ENCODE results near the gene MTCH2. TPM values are rescaled to one million over a fixed set of nuclear protein-coding genes. Genes with fewer than 3 reads are reported as not detected.

MTCH2 gene
- total and polyA plus RNA-seq, 12 donors = 22.0 to 176 (median 89.6) TPM

GRCh38 chr11:47651818-47652469, 9.6 kb upstream of the MTCH2 start:
- Histone ChIP-seq H3K27ac (no peak overlapping the region), H3K27me3 (no peaks in the 10 kb centered on the region), H3K4me3 (no peak overlapping the region), H3K4me1 (replicated peaks in 1 of 2) (no peaks in the 10 kb centered on the region), H3K36me3 (replicated peaks in 1 of 2) (no peaks in the 10 kb centered on the region), H3K9me3 (replicated peaks in 1 of 3) (no peaks in the 10 kb centered on the region)
- TF ChIP-seq POLR2A (IDR thresholded peaks at IDR 0.05) (no peak), CTCF (IDR thresholded peaks at IDR 0.05) (no peak)
- 91 to 95% (median 92%) methylated on average over 5 of the region's 5 CpGs for WGBS, 4 donors
- DNase-seq = no peak
- intact Hi-C loops (cut with DNase I) = no loop called here

- no peak for TF ChIP-seq CTCF (IDR thresholded peaks at IDR 0.05)
- TF ChIP-seq POLR2A (IDR thresholded peaks at IDR 0.05) = no peak
- Histone ChIP-seq H3K4me1 (replicated peaks in 1 of 2) (no peaks in the 10 kb centered on the region), H3K4me3 (no peak overlapping the region), H3K36me3 (replicated peaks in 1 of 2) (no peaks in the 10 kb centered on the region), H3K27me3 (no peaks in the 10 kb centered on the region), H3K9me3 (replicated peaks in 1 of 3) (no peaks in the 10 kb centered on the region), H3K27ac (no peak overlapping the region)
- intact Hi-C loops (cut with DNase I) = no loop called here
- WGBS, 4 donors = 68 to 73% (median 72%) methylated on average over 3 of the region's 3 CpGs
- no peak for DNase-seq
Measured at GRCh38 chr11:47649276-47649675, 6.9 kb upstream of the MTCH2 start.

GRCh38 chr11:47646019-47646418, 3.7 kb upstream of the MTCH2 start:
- DNase-seq = no peak
- H3K27ac ChIP-seq = no peak overlapping the region
- H3K27me3 ChIP-seq = no peaks in the 10 kb centered on the region
- no peak overlapping the region for H3K4me3 ChIP-seq
- intact Hi-C loops (cut with DNase I) = no loop called here
- H3K9me3 ChIP-seq (replicated peaks in 1 of 3) = no peaks in the 10 kb centered on the region
- H3K4me1 ChIP-seq (replicated peaks in 1 of 2) = peaks cover 7 to 8% of the 10 kb centered on the region in 2 donors
- H3K36me3 ChIP-seq (replicated peaks in 1 of 2) = no peaks in the 10 kb centered on the region
- no peak for TF ChIP-seq CTCF (IDR thresholded peaks at IDR 0.05)
- no peak for TF ChIP-seq POLR2A (IDR thresholded peaks at IDR 0.05)
- 86 to 93% (median 87%) methylated on average over 6 of the region's 6 CpGs for WGBS, 4 donors

GRCh38 chr11:47645500-47645899, 3.1 kb upstream of the MTCH2 start:
- intact Hi-C loops (cut with DNase I) = no loop called here
- TF ChIP-seq CTCF (IDR thresholded peaks at IDR 0.05) (no peak), POLR2A (IDR thresholded peaks at IDR 0.05) (no peak)
- DNase-seq = no peak
- WGBS, 4 donors = 71 to 82% (median 76%) methylated on average over 6 of the region's 6 CpGs
- Histone ChIP-seq H3K27me3 (no peaks in the 10 kb centered on the region), H3K36me3 (replicated peaks in 1 of 2) (no peaks in the 10 kb centered on the region), H3K4me3 (no peak overlapping the region), H3K4me1 (replicated peaks in 1 of 2) (peaks cover 12 to 13% of the 10 kb centered on the region in 2 donors), H3K27ac (no peak overlapping the region), H3K9me3 (replicated peaks in 1 of 3) (no peaks in the 10 kb centered on the region)
